ENCODE measurements around the gene MIF4GD.

- TF ChIP-seq CREB5 (CRISPR knock-in tag; IDR thresholded peaks at IDR 0.05; ENCODE audit: low read depth) (no peak), PATZ1 (CRISPR knock-in tag; IDR thresholded peaks at IDR 0.05; ENCODE audit: borderline replicate concordance) (no peak), PPARA (CRISPR knock-in tag; IDR thresholded peaks at IDR 0.05; ENCODE audit: borderline replicate concordance) (no peak)
Measured at GRCh38 chr17:75242461-75243042, 28.5 kb downstream of the MIF4GD start.

Data from SK-N-SH treated with all-trans-retinoic acid at 6 μM for 48 hours (cell line).